ENCODE data around the gene MAPKAPK2. TPM values are rescaled to one million over a fixed set of nuclear protein-coding genes. Genes with fewer than 3 reads are reported as not detected.

Gene MAPKAPK2
- total and polyA plus RNA-seq, 2 of the 13 experiments (the other 11 are each of a cell fraction or from before 2014, with no cell fraction given), result 16.6 to 34.0 TPM

- Histone ChIP-seq H3K9ac (ENCODE audit: insufficient read depth, low read depth, low read length) (no peak overlapping the region), H3K79me2 (ENCODE audit: insufficient read depth, low read length) (peaks cover 48% of the 10 kb centered on the region), H3K9me3 (ENCODE audit: low read length) (no peaks in the 10 kb centered on the region), H2AFZ (ENCODE audit: low read length) (no peak overlapping the region), H3K4me2 (ENCODE audit: low read depth, low read length) (no peak overlapping the region), H3K27me3 (ENCODE audit: control insufficient read depth in 1 of 2, insufficient read depth in 2 of 2, low read length in 2 of 2) (no peaks in the 10 kb centered on the region), H3K27ac (ENCODE audit: extremely low read length, insufficient read depth, low read length) (no peak overlapping the region), H4K20me1 (ENCODE audit: insufficient read depth, low read length) (peaks cover 28% of the 10 kb centered on the region), H3K36me3 (replicated peaks in 1 of 2; ENCODE audit: control insufficient read depth in 1 of 2, insufficient read depth in 2 of 2, low read length in 2 of 2) (no peaks in the 10 kb centered on the region; a peak in 1 of 5 replicates), H3K4me1 (ENCODE audit: insufficient read depth, low read length) (peaks cover 46% of the 10 kb centered on the region), H3K4me3 (replicated peaks in 1 of 3; ENCODE audit: insufficient read depth in 1 of 3, low read depth in 2 of 3, low read length in 3 of 3) (no peak overlapping the region)
- in situ Hi-C loops (cut with HindIII; ENCODE audit: extremely low pct_ligation_motif_present, low pct_unique_long_range_greater_than_20kb), result no loop called here
- ChIA-PET CTCF (ENCODE audit: low intra/inter-chr PET ratio, low total read pairs) (no interaction called here), POLR2A (no interaction called here)
- no peak for TF ChIP-seq ZSCAN22 (CRISPR knock-in tag; IDR thresholded peaks at IDR 0.05)
- TF ChIP-seq, protein P1, sequence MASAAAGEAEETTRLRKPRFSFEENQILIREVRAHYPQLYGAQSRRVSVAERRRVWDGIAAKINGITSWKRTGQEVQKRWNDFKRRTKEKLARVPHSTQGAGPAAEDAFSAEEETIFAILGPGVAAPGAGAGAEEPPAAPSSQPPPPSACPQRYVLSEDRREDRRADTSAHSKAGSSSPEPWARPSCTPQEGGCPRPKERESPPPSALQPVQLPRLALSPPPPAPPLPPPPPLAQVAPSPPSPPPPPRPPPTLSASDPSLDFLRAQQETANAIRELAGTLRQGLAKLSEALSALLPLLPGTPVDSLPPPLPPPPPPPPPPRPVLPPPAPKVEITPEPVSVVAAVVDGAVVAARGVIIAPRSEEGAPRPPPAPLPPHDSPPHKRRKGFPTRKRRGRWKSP (CRISPR knock-in tag; IDR thresholded peaks at IDR 0.05), result no peak
- no peak for TF ChIP-seq ZNF691 (CRISPR knock-in tag; IDR thresholded peaks at IDR 0.05; ENCODE audit: borderline replicate concordance, low read depth)
- TF ChIP-seq TBL1XR1 (IDR thresholded peaks at IDR 0.05; ENCODE audit: borderline replicate concordance, low read length, partially characterized antibody), result no peak
- no peak for TF ChIP-seq HOXA5 (CRISPR knock-in tag; IDR thresholded peaks at IDR 0.05)
- no peak for TF ChIP-seq MIER3 (CRISPR knock-in tag; IDR thresholded peaks at IDR 0.05; ENCODE audit: borderline replicate concordance)
- WGBS (ENCODE audit: low lambda C conversion rate), result 100% methylated on average over 8 of the region's 8 CpGs
- no TSS peak for BruUV-seq (replicated peaks)
- no peak for FAIRE-seq
- ATAC-seq, result no peak
- intact Hi-C loops (cut with micrococcal nuclease; ENCODE audit: unreplicated experiment), result no loop called here
- DNase-seq (ENCODE audit: low spot score), result no peak
These were observed 21.1 kb downstream of the MAPKAPK2 start for GRCh38 chr1:206705726-206706297.
